GM12878 (cell line): ENCODE results near the gene NEUROG2. TPM values are rescaled to one million over a fixed set of nuclear protein-coding genes. Genes with fewer than 3 reads are reported as not detected.

Experiments
- ATAC-seq: fragments of 200-7000 bp; cut with Tn5 transposase; 3 replicates; pipeline ENCODE4 v1.9.1; 2020; ENCODE audit warnings: mild to moderate bottlenecking, moderate library complexity
- BruUV-seq: library from RNA; stranded (reverse); fragments of 400-500 nt; replicated peaks from 2 replicates; lab custom pipeline; 2021; lab: Mats Ljungman, UMichigan
- CTCF ChIA-PET: fragments of 300-600 bp; sonication (Branson Sonifier 250); formaldehyde crosslinking; extraction: SDS; loops from one replicate; lab custom pipeline; 2021; ENCODE audit warnings: inconsistent platforms; lab: Yijun Ruan, JAX
- POLR2A ChIA-PET: fragments of 350-600 bp; formaldehyde crosslinking; extraction: SDS; loops from one replicate; lab custom pipeline; 2021; ENCODE audit warnings: inconsistent platforms; lab: Charles Lee
- RAD21 ChIA-PET: fragments of 300-600 bp; sonication (Branson Sonifier 250); formaldehyde crosslinking; loops from one replicate; lab custom pipeline; 2023; ENCODE audit warnings: antibody characterized with exemption; ENCODE audit not compliant: unreplicated experiment; lab: Charles Lee
- SMC1A ChIA-PET: fragments of 300-600 bp; sonication (Branson Sonifier 250); formaldehyde crosslinking; loops from one replicate; lab custom pipeline; 2023; ENCODE audit not compliant: unreplicated experiment, uncharacterized antibody; lab: Charles Lee
- DNase-seq: peaks from one replicate; pipeline ENCODE4 v3.0.0-alpha.2; 2011; ENCODE audit warnings: low read depth, low spot score
- FAIRE-seq: peaks from 3 replicates; lab custom pipeline; 2011; peaks lifted over from hg19 to GRCh38; lab: Jason Lieb, UNC
- H2AFZ ChIP-seq: 2 replicates; pipeline ENCODE4 v1.6.0; 2011; ENCODE audit warnings: low read depth, low read length, control low read depth; ENCODE audit not compliant: control insufficient read depth
- H3K27ac ChIP-seq: 2 replicates; pipeline ENCODE4 v1.5.1; 2011; ENCODE audit warnings: control low read depth; ENCODE audit not compliant: control insufficient read depth, insufficient read depth
- H3K27me3 ChIP-seq, 2 experiments: replicated peaks in 1 of 2; 2 replicates each; pipeline versions ENCODE4 v1.6.0 to v1.6.1; 2011; ENCODE audit warnings: low read length in 1 of 2; ENCODE audit not compliant: control insufficient read depth in 2 of 2, insufficient read depth in 2 of 2
- H3K36me3 ChIP-seq, 2 experiments: 2 replicates each; pipeline ENCODE4 v1.5.1; 2011; ENCODE audit warnings: low read length in 1 of 2; ENCODE audit not compliant: control insufficient read depth in 2 of 2, insufficient read depth in 2 of 2
- H3K4me1 ChIP-seq: 2 replicates; pipeline ENCODE4 v1.6.1; 2011; ENCODE audit warnings: mild to moderate bottlenecking, low read length, moderate library complexity, mixed read lengths; ENCODE audit not compliant: control insufficient read depth, insufficient read depth
- H3K4me2 ChIP-seq: 2 replicates; pipeline ENCODE4 v1.6.0; 2011; ENCODE audit warnings: control low read depth; ENCODE audit not compliant: control insufficient read depth, insufficient read depth
- H3K4me3 ChIP-seq: fragments of 200-600 bp; sonication (generic); 2 replicates; pipeline ENCODE4 v1.5.1; 2016
- H3K79me2 ChIP-seq: 2 replicates; pipeline ENCODE4 v1.6.0; 2011; ENCODE audit warnings: low read length; ENCODE audit not compliant: control insufficient read depth, insufficient read depth
- H3K9ac ChIP-seq: 2 replicates; pipeline ENCODE4 v1.8.0; 2011; ENCODE audit warnings: low read length, control low read depth, mixed read lengths; ENCODE audit not compliant: control insufficient read depth, insufficient read depth
- H3K9me3 ChIP-seq: replicated peaks from 3 replicates; pipeline ENCODE4 v1.5.1; 2011; ENCODE audit warnings: mild to moderate bottlenecking, low read length; ENCODE audit not compliant: control insufficient read depth, insufficient read depth
- H4K20me1 ChIP-seq: 2 replicates; pipeline ENCODE4 v1.6.0; 2011; ENCODE audit not compliant: control insufficient read depth, insufficient read depth
- ATF7 ChIP-seq: fragments of 450-650 bp; IDR thresholded peaks from 2 replicates; pipeline ENCODE4 v1.6.1; 2016; ENCODE audit warnings: low read depth, mild to moderate bottlenecking
- EED ChIP-seq: sonication (generic); IDR thresholded peaks from 2 replicates; pipeline ENCODE4 v1.6.1; 2016; ENCODE audit warnings: antibody characterized with exemption, low read depth
- HDGF ChIP-seq: fragments of 450-650 bp; IDR thresholded peaks from 2 replicates; pipeline ENCODE4 v1.6.1; 2016; ENCODE audit warnings: antibody characterized with exemption
- JUNB ChIP-seq: IDR thresholded peaks from 2 replicates; pipeline ENCODE4 v1.6.1; 2016; ENCODE audit warnings: antibody characterized with exemption, mild to moderate bottlenecking
- JUND ChIP-seq: IDR thresholded peaks from 2 replicates; pipeline ENCODE4 v1.6.1; 2012; ENCODE audit warnings: low read depth, mild to moderate bottlenecking, low read length, improper control_type of control experiment, moderate library complexity
- KDM1A ChIP-seq: fragments of 200-600 bp; sonication (generic); IDR thresholded peaks from 2 replicates; pipeline ENCODE4 v1.6.1; 2016; ENCODE audit warnings: borderline replicate concordance
- MTA2 ChIP-seq: fragments of 450-650 bp; IDR thresholded peaks from 2 replicates; pipeline ENCODE4 v1.6.1; 2016; ENCODE audit warnings: low read depth, mild to moderate bottlenecking, moderate library complexity
- MXI1 ChIP-seq: fragments of 150-350 bp; IDR thresholded peaks from 2 replicates; pipeline ENCODE4 v1.6.1; 2011; ENCODE audit warnings: low read depth, mild to moderate bottlenecking, inconsistent platforms, low read length, improper control_type of control experiment
- PML ChIP-seq: IDR thresholded peaks from 2 replicates; pipeline ENCODE4 v1.6.1; 2012; ENCODE audit warnings: low read length, inconsistent platforms
- SMAD5 ChIP-seq: IDR thresholded peaks from 2 replicates; pipeline ENCODE4 v1.6.1; 2016; ENCODE audit warnings: antibody characterized with exemption, low read depth
- SREBF2 ChIP-seq: IDR thresholded peaks from 2 replicates; pipeline ENCODE4 v1.6.1; 2012; ENCODE audit warnings: mild to moderate bottlenecking, low read length
- WGBS: methylation state at CpG from one replicate; pipeline ENCODE4 v1.1.6; 2016; ENCODE audit warnings: low lambda C conversion rate; ENCODE audit not compliant: insufficient replicate concordance, insufficient coverage; ENCODE audit errors: missing lambda C conversion rate; 5-methylcytosine and 5-hydroxymethylcytosine counted together
- in situ Hi-C: fragments of 300-500 bp; cut with MboI; formaldehyde crosslinking; loops from 9 replicates; pipeline ENCODE4 v1.14.3; 2018; ENCODE audit warnings: mixed read lengths
- intact Hi-C: fragments of 100-400 bp; cut with micrococcal nuclease; formaldehyde crosslinking; loops from one replicate; pipeline ENCODE4 v1.14.2; 2022; ENCODE audit not compliant: unreplicated experiment
- polyA plus RNA-seq, 11 experiments: library from polyadenylated mRNA; depleted of rRNA in 4 of 11; unstranded in 6 of 11; stranded (reverse) in 5 of 11; fragments of >200 nt; fragmentation: Nextera tagmentation in 4 of 11; fragmentation: Illumina TruSeq in 1 of 11; extraction: Ambion mirVana in 4 of 11; extraction: Trizol in 1 of 11; gene quantifications; 1 replicate in 1 of 11; 2 replicates in 10 of 11; pipeline versions ENCODE4 v1.2.1 to v1.2.3, GENCODE V29; 2011 to 2016; ENCODE audit warnings: inconsistent platforms in 2 of 11, missing spikeins in 2 of 11, low read depth in 1 of 11
- total RNA-seq, 4 experiments: library from RNA; depleted of rRNA in 3 of 4; stranded (reverse); fragments of >200 nt in 3 of 4; fragmentation: Illumina TruSeq in 1 of 4; extraction: Trizol in 1 of 4; gene quantifications; 2 replicates each; pipeline versions ENCODE4 v1.2.1 to v1.2.3, GENCODE V29; 2013 to 2021
- TF ChIP-seq, protein P1 (sequence below): IDR thresholded peaks from 2 replicates; pipeline ENCODE4 v1.6.1; 2011; ENCODE audit warnings: borderline replicate concordance, low read depth, mild to moderate bottlenecking, moderate library complexity, mixed read lengths, low read length; ENCODE audit not compliant: insufficient read depth; ENCODE audit errors: extremely low read length

Gene NEUROG2
- total and polyA plus RNA-seq, 10 of the 15 experiments (the other 5 are each of a cell fraction or from before 2014, with no cell fraction given), result 0.53 to 3.3 (median 1.1) TPM

DNA sequence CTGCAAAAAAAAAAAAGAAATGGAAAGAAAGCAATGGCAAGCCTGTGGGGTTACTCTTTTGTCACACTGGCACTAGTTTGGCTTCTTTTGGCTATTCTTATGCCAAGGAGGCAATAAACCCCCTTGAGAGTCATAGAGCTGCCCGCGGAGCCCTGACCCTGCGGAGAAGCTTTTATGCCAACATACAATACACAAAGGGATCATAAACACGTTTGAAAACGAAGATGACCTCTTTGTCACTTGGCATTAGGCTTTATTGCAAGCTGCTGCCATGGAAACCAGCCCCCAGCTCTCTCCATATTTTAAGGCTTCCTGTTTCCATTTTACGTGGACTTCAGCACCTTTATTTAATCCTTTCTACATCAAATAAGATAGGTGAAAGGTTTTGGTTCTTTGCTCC is 7.6 kb downstream of the NEUROG2 start:
- DNase-seq (no peak), FAIRE-seq (no peak), ATAC-seq (no peak)
- no TSS peak for BruUV-seq
- Histone ChIP-seq H3K4me2 (no peak overlapping the region), H3K4me1 (no peaks in the 10 kb centered on the region), H3K27ac (no peak overlapping the region), H3K79me2 (no peaks in the 10 kb centered on the region), H2AFZ (no peak overlapping the region), H3K4me3 (no peak overlapping the region), H3K36me3 (no peaks in the 10 kb centered on the region), H3K27me3 (peaks cover 10 to 15% of the 10 kb centered on the region in 2 experiments; a peak in 3 of 4 replicates), H4K20me1 (no peaks in the 10 kb centered on the region), H3K9ac (no peak overlapping the region), H3K9me3 (no peaks in the 10 kb centered on the region; the same call in 2 of the 3 replicates)
- ChIA-PET POLR2A (interaction anchor here (0.7 kb wide), 1 partner anchor 381 kb away, joined by 4 read pairs; no protein-coding TSS in a partner anchor), CTCF (interaction anchor here (0.7 kb wide), 1 partner anchor 129 kb away, joined by 3 read pairs; no protein-coding TSS in a partner anchor), RAD21 (interaction anchor here (2.5 kb wide), 1 partner anchor 14 kb away, joined by 8 read pairs; no protein-coding TSS in a partner anchor), SMC1A (interaction anchor here (1.0 kb wide), 1 partner anchor 78 kb away, joined by 3 read pairs; no protein-coding TSS in a partner anchor)
- in situ Hi-C loops, result no loop called here
- intact Hi-C loops, result no loop called here
- TF ChIP-seq MXI1 (no peak), SREBF2 (no peak), SMAD5 (no peak), MTA2 (no peak), ATF7 (no peak), KDM1A (no peak), HDGF (no peak), EED (no peak), JUND (no peak), JUNB (no peak), PML (no peak)
- TF ChIP-seq, protein P1, sequence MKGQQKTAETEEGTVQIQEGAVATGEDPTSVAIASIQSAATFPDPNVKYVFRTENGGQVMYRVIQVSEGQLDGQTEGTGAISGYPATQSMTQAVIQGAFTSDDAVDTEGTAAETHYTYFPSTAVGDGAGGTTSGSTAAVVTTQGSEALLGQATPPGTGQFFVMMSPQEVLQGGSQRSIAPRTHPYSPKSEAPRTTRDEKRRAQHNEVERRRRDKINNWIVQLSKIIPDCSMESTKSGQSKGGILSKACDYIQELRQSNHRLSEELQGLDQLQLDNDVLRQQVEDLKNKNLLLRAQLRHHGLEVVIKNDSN, result no peak
- 35% methylated on average over 6 of the region's 6 CpGs for WGBS
